H1 (cell line): ENCODE results near the gene ZNF423. TPM values are rescaled to one million over a fixed set of nuclear protein-coding genes. Genes with fewer than 3 reads are reported as not detected.

Source experiments
- CTCF ChIA-PET: fragments of 300-600 bp; sonication (Branson Sonifier 250); formaldehyde crosslinking; loops from one replicate; lab custom pipeline; 2021; ENCODE audit not compliant: partially characterized antibody; lab: Charles Lee
- POLR2A ChIA-PET: fragments of 300-600 bp; sonication (Branson Sonifier 250); formaldehyde crosslinking; loops from one replicate; lab custom pipeline; 2021; ENCODE audit warnings: inconsistent platforms; ENCODE audit not compliant: partially characterized antibody; lab: Charles Lee
- DNase-seq, 2 experiments: peaks; one replicate each; pipeline versions ENCODE4 v3.0.0 to v3.0.0-alpha.2; 2010 to 2022; ENCODE audit warnings: low spot score in 2 of 2, low read depth in 1 of 2, mixed read lengths in 1 of 2
- FAIRE-seq: peaks from 2 replicates; lab custom pipeline; 2011; peaks lifted over from hg19 to GRCh38; lab: Jason Lieb, UNC
- H2AFZ ChIP-seq: 2 replicates; pipeline ENCODE4 v1.8.1; 2012; ENCODE audit warnings: low read length, inconsistent platforms
- H2AK5ac ChIP-seq: 2 replicates; pipeline ENCODE4 v1.6.1; 2013; ENCODE audit warnings: low read depth, low read length
- H2BK120ac ChIP-seq: replicated peaks from 2 replicates; pipeline ENCODE3; 2013; ENCODE audit warnings: low read depth, low read length, inconsistent platforms
- H2BK12ac ChIP-seq: 2 replicates; pipeline ENCODE4 v1.6.1; 2013; ENCODE audit warnings: low read depth, low read length
- H2BK15ac ChIP-seq: 2 replicates; pipeline ENCODE4 v1.6.1; 2013; ENCODE audit warnings: low read length
- H2BK20ac ChIP-seq: 2 replicates; pipeline ENCODE4 v1.6.1; 2013; ENCODE audit warnings: low read length
- H2BK5ac ChIP-seq: 2 replicates; pipeline ENCODE4 v1.6.1; 2013; ENCODE audit warnings: low read depth, low read length
- H3K14ac ChIP-seq: 2 replicates; pipeline ENCODE4 v1.6.1; 2013; ENCODE audit warnings: inconsistent platforms; ENCODE audit not compliant: insufficient read length
- H3K18ac ChIP-seq: 2 replicates; pipeline ENCODE4 v1.6.1; 2013; ENCODE audit warnings: low read length; ENCODE audit errors: extremely low read depth
- H3K23ac ChIP-seq: 2 replicates; pipeline ENCODE4 v1.6.1; 2013; ENCODE audit warnings: inconsistent platforms; ENCODE audit not compliant: insufficient read length
- H3K23me2 ChIP-seq: 2 replicates; pipeline ENCODE4 v1.6.1; 2013; ENCODE audit warnings: low read depth, low read length
- H3K27ac ChIP-seq: 2 replicates; pipeline ENCODE4 v1.6.1; 2011; ENCODE audit warnings: low read depth, low read length, inconsistent platforms
- H3K27me3 ChIP-seq, 4 experiments: replicated peaks in 1 of 4; 1 replicate in 1 of 4; 2 replicates in 3 of 4; pipeline versions ENCODE4 v1.6.1 to v1.8.1; 2011 to 2013; ENCODE audit warnings: low read length in 3 of 4, mild to moderate bottlenecking in 3 of 4, inconsistent platforms in 2 of 4, mixed read lengths in 2 of 4, moderate library complexity in 1 of 4; ENCODE audit not compliant: control insufficient read depth in 3 of 4, insufficient read depth in 3 of 4; ENCODE audit errors: extremely low read depth in 1 of 4
- H3K36me3 ChIP-seq, 4 experiments: 2 replicates each; pipeline versions ENCODE4 v1.6.1 to v1.8.1; 2011 to 2013; ENCODE audit warnings: mild to moderate bottlenecking in 4 of 4, low read length in 3 of 4, moderate library complexity in 2 of 4, control low read depth in 1 of 4, inconsistent platforms in 1 of 4; ENCODE audit not compliant: insufficient read depth in 4 of 4, control insufficient read depth in 2 of 4
- H3K4ac ChIP-seq: replicated peaks from 2 replicates; pipeline ENCODE3; 2013; ENCODE audit warnings: low read length, low read depth, mixed read lengths, inconsistent platforms; ENCODE audit not compliant: insufficient read length
- H3K4me1 ChIP-seq, 4 experiments: replicated peaks in 1 of 4; 1 replicate in 1 of 4; 2 replicates in 3 of 4; pipeline versions ENCODE4 v1.6.1 to v1.8.1; 2011 to 2013; ENCODE audit warnings: low read length in 3 of 4, inconsistent platforms in 2 of 4, mixed read lengths in 1 of 4; ENCODE audit not compliant: insufficient read depth in 4 of 4, control insufficient read depth in 3 of 4
- H3K4me2 ChIP-seq, 2 experiments: 2 replicates each; pipeline versions ENCODE4 v1.6.1 to v1.8.1; 2011 to 2013; ENCODE audit warnings: low read depth in 2 of 2, low read length in 2 of 2, control low read depth in 1 of 2, inconsistent platforms in 1 of 2, mild to moderate bottlenecking in 1 of 2; ENCODE audit not compliant: insufficient read depth in 1 of 2
- H3K4me3 ChIP-seq, 4 experiments: fragments of 200-600, 300-600 bp in 1 of 4; sonication (generic), shearing (Covaris generic), sonication (Bioruptor Twin) in 1 of 4; 2 replicates each; pipeline versions ENCODE4 v1.5.1 to v1.8.1; 2011 to 2016; ENCODE audit warnings: low read length in 4 of 4, low read depth in 3 of 4, control low read depth in 2 of 4, inconsistent platforms in 2 of 4, mild to moderate bottlenecking in 2 of 4, mixed read lengths in 1 of 4, moderate library complexity in 1 of 4; ENCODE audit not compliant: insufficient read depth in 2 of 4; ENCODE audit errors: extremely low read depth in 1 of 4
- H3K56ac ChIP-seq: replicated peaks from 2 replicates; pipeline ENCODE3; 2013; ENCODE audit warnings: low read depth, mild to moderate bottlenecking, mixed read lengths, low read length, inconsistent platforms; ENCODE audit not compliant: insufficient read length
- H3K79me1 ChIP-seq: 2 replicates; pipeline ENCODE4 v1.6.1; 2013; ENCODE audit warnings: low read depth, low read length, control low read depth
- H3K79me2 ChIP-seq, 2 experiments: 2 replicates each; pipeline versions ENCODE4 v1.6.1 to v1.8.1; 2012 to 2013; ENCODE audit warnings: low read length in 2 of 2, mild to moderate bottlenecking in 2 of 2, inconsistent platforms in 1 of 2; ENCODE audit not compliant: insufficient read depth in 2 of 2, control insufficient read depth in 1 of 2
- H3K9ac ChIP-seq, 4 experiments: replicated peaks in 1 of 4; 1 replicate in 1 of 4; 2 replicates in 3 of 4; pipeline versions ENCODE4 v1.6.1 to v1.8.1; 2011 to 2013; ENCODE audit warnings: low read depth in 3 of 4, low read length in 3 of 4, control low read depth in 2 of 4, mild to moderate bottlenecking in 2 of 4, moderate library complexity in 2 of 4, inconsistent platforms in 1 of 4; ENCODE audit errors: extremely low read depth in 1 of 4
- H3K9me3 ChIP-seq, 2 experiments: 2 replicates each; pipeline versions ENCODE4 v1.6.1 to v1.8.1; 2012 to 2013; ENCODE audit warnings: mild to moderate bottlenecking in 2 of 2, moderate library complexity in 2 of 2, control low read depth in 1 of 2, inconsistent platforms in 1 of 2, low read depth in 1 of 2, low read length in 1 of 2, mixed read lengths in 1 of 2; ENCODE audit not compliant: insufficient read depth in 2 of 2
- H4K20me1 ChIP-seq, 2 experiments: replicated peaks in 1 of 2; 2 replicates each; pipeline versions ENCODE3 to v1.8.1; 2011 to 2013; ENCODE audit warnings: inconsistent platforms in 2 of 2, low read length in 2 of 2, mild to moderate bottlenecking in 1 of 2; ENCODE audit not compliant: insufficient read depth in 2 of 2, control insufficient read depth in 1 of 2
- H4K5ac ChIP-seq: 2 replicates; pipeline ENCODE4 v1.6.1; 2013; ENCODE audit warnings: low read length, low read depth, mixed read lengths, inconsistent platforms; ENCODE audit not compliant: insufficient read length
- H4K8ac ChIP-seq: 2 replicates; pipeline ENCODE4 v1.8.0; 2013; ENCODE audit warnings: mild to moderate bottlenecking, moderate library complexity, low read length, inconsistent platforms; ENCODE audit not compliant: insufficient read depth; ENCODE audit errors: extremely low read depth
- H4K91ac ChIP-seq: replicated peaks from 2 replicates; pipeline ENCODE3; 2013; ENCODE audit warnings: low read length, mixed read lengths, inconsistent platforms; ENCODE audit not compliant: insufficient read length
- ASH2L ChIP-seq: fragments of 200-600, 300-600 bp; sonication (generic); IDR thresholded peaks from one replicate; pipeline ENCODE4 v1.7.1; 2017; ENCODE audit warnings: low read length
- BCL11A ChIP-seq, 2 experiments: IDR thresholded peaks; one replicate each; pipeline ENCODE4 v1.6.1; 2011; ENCODE audit warnings: low read depth in 2 of 2, low read length in 2 of 2, mild to moderate bottlenecking in 2 of 2
- EZH2 ChIP-seq: fragments of 200-600 bp; sonication (generic); IDR thresholded peaks from 2 replicates; pipeline ENCODE4 v1.7.1; 2012; ENCODE audit warnings: low read depth, mild to moderate bottlenecking, moderate library complexity, low read length, inconsistent platforms; ENCODE audit not compliant: severe bottlenecking
- GABPA ChIP-seq: IDR thresholded peaks from 2 replicates; pipeline ENCODE4 v1.6.1; 2011; ENCODE audit warnings: mild to moderate bottlenecking, low read length, moderate library complexity, borderline replicate concordance; ENCODE audit not compliant: insufficient read depth
- RBBP5 ChIP-seq: IDR thresholded peaks from 2 replicates; pipeline ENCODE4 v1.7.1; 2012; ENCODE audit warnings: low read depth, mild to moderate bottlenecking, inconsistent platforms, low read length, moderate library complexity, borderline replicate concordance
- SAP30 ChIP-seq: fragments of 300-600 bp; sonication (generic); IDR thresholded peaks from 2 replicates; pipeline ENCODE4 v1.7.1; 2012; ENCODE audit warnings: low read length, moderate library complexity, mild to moderate bottlenecking, inconsistent platforms; ENCODE audit not compliant: insufficient read depth, insufficient replicate concordance
- ZNF274 ChIP-seq: IDR thresholded peaks from 2 replicates; pipeline ENCODE4 v1.7.0; 2012; ENCODE audit warnings: low read length, borderline replicate concordance; ENCODE audit errors: extremely low read depth
- WGBS, 2 experiments: shearing (Covaris generic) in 1 of 2; methylation state at CpG; one replicate each; pipeline versions ENCODE4 v1.1.6 to v1.1.7; 2013 to 2015; ENCODE audit warnings: low lambda C conversion rate in 2 of 2, mixed read lengths in 2 of 2, inconsistent platforms in 1 of 2, low coverage in 1 of 2, missing lambda C conversion rate in 1 of 2; ENCODE audit not compliant: insufficient replicate concordance in 2 of 2, insufficient coverage in 1 of 2, insufficient read length in 1 of 2; ENCODE audit errors: extremely low coverage in 1 of 2, missing lambda C conversion rate in 1 of 2; 5-methylcytosine and 5-hydroxymethylcytosine counted together
- polyA plus RNA-seq, 7 experiments: library from polyadenylated mRNA; depleted of rRNA in 3 of 7; stranded (reverse) in 5 of 7; unstranded in 2 of 7; fragments of >200 nt in 5 of 7; fragments of 200-250 nt in 2 of 7; gene quantifications; 1 replicate in 5 of 7; 2 replicates in 1 of 7; 4 replicates in 1 of 7; pipeline versions ENCODE4 v1.2.1 to v1.2.3, GENCODE V29; 2011 to 2013; ENCODE audit warnings: missing spikeins in 2 of 7, mixed read lengths in 2 of 7
- total RNA-seq: library from RNA; stranded (reverse); fragmentation: NEBNext Ultra II Directional; extraction: Animal tissue kit (Norgen Biotek cat#: 25700); gene quantifications from 2 replicates; pipeline ENCODE4 v1.2.1, GENCODE V29; 2021

ZNF423 gene
- total and polyA plus RNA-seq, 2 of the 8 experiments (the other 6 are each of a cell fraction or from before 2014, with no cell fraction given), result 38.2 to 52.3 TPM

DNA sequence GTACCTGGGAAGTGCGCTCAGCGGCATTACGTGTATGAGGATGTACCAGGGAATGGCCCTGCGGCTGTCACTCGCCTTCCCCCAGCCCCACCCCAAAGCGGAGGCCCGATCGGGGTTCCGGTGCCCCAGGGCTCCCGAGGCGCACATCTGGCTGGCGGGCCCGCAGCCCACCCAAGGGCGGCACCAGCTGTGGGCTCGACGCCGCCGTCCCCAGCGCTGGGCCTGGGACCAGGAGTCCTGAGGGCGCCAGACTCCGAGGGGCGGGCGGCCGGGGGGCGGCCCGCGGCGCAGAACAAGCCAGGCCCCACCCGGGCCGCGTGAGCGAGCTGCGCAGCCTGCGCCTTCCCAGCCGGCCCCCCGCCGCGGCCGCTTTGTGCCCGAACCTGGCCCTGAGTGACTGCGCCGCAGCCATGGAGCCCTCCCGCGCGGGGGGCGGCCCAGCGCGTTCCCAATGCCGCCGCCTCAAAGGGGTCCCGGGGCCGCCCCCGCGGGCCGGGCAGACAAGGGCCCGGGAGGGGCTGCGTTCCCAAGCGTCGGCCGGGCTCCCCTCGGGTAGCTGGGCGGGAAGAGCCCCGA lies 17.4 kb downstream of the ZNF423 start:
- Histone ChIP-seq H3K79me2 (peaks cover 3 to 90% of the 10 kb centered on the region in 2 experiments), H3K4me1 (peaks cover 10 to 66% (median 52%) of the 10 kb centered on the region in 4 experiments), H3K27ac (no peak overlapping the region), H2BK12ac (0 out of 2 replicates have a peak overlapping the region, but pooled peaks have one; percentile 2), H4K91ac (no peak overlapping the region), H2AFZ (no peak overlapping the region), H2BK5ac (no peak overlapping the region), H4K20me1 (peaks cover 19 to 20% of the 10 kb centered on the region in 2 experiments), H3K23ac (no peak overlapping the region), H3K9ac (no peak overlapping the region), H2BK15ac (no peak overlapping the region), H3K14ac (no peak overlapping the region), H3K79me1 (peaks cover 33% of the 10 kb centered on the region), H3K23me2 (peaks cover 6% of the 10 kb centered on the region), H2BK20ac (no peak overlapping the region), H3K4ac (peak overlapping the region; percentile 4), H3K4me2 (peak overlapping the region; percentile 38 to 71), H3K18ac (no peak overlapping the region; the same call in 1 of the 2 replicates), H2BK120ac (no peak overlapping the region), H3K36me3 (no peaks in the 10 kb centered on the region), H4K8ac (no peak overlapping the region), H3K4me3 (peak overlapping the region; percentile 26 to 58 (median 33); a peak in 6 of 8 replicates), H2AK5ac (no peak overlapping the region), H3K9me3 (no peaks in the 10 kb centered on the region), H3K56ac (no peak overlapping the region), H4K5ac (no peak overlapping the region), H3K27me3 (no peaks in the 10 kb centered on the region)
- 11% methylated on average over 25 of the region's 63 CpGs; no CpG with 5 or more reads in 1 of the 2 experiments for WGBS, 2 experiments
- TF ChIP-seq ASH2L (peak; percentile 41), BCL11A (IDR thresholded peaks at IDR 0.05; ENCODE audit: low read depth in 2 of 2, low read length in 2 of 2) (no peak), SAP30 (no peak), RBBP5 (peak; percentile 48; the same call in 1 of the 2 replicates), ZNF274 (no peak), EZH2 (peak; percentile 35), GABPA (peak; percentile 34; the same call in 1 of the 2 replicates)
- DNase-seq, result no peak
- ChIA-PET CTCF (interaction anchor here (1.8 to 3.1 kb wide), 2 partner anchors 19 to 38 kb away, joined by 4 to 11 read pairs; no protein-coding TSS in a partner anchor), POLR2A (interaction anchor here (0.7 to 1.2 kb wide), 3 partner anchors 13 to 49 kb away, joined by 3 to 4 read pairs (median 3); no protein-coding TSS in a partner anchor)
- FAIRE-seq, result no peak
